Activated CD4-positive, alpha-beta memory T cell treated with anti-CD3 and anti-CD28 coated beads, Interleukin-2, amount 10 ng/mL, durations not matched to agents 7 days and 5 days (primary cell): ENCODE results near the gene TMEM255A. TPM values are rescaled to one million over a fixed set of nuclear protein-coding genes. Genes with fewer than 3 reads are reported as not detected.
A peak's percentile ranks its signal among the peaks of the same experiment; 100 is the strongest.

ENCODE experiments used
- CTCF ChIA-PET: fragments of 350-600 bp; sonication (Branson Sonifier 250); formaldehyde crosslinking; loops from one replicate; lab custom pipeline; 2021; ENCODE audit warnings: antibody characterized with exemption, inconsistent platforms; lab: Charles Lee
- POLR2A ChIA-PET: fragments of 350-600 bp; sonication (Branson Sonifier 250); formaldehyde crosslinking; loops from one replicate; lab custom pipeline; 2021; ENCODE audit warnings: antibody characterized with exemption; lab: Charles Lee
- DNase-seq: peaks from one replicate; pipeline ENCODE4 v3.0.0-alpha.2; 2020
- H3K27ac Mint-ChIP-seq: one replicate; pipeline ENCODE4 v1.8.0; 2021; ENCODE audit warnings: mild to moderate bottlenecking, mixed read lengths
- H3K27me3 Mint-ChIP-seq: one replicate; pipeline ENCODE4 v1.8.0; 2021; ENCODE audit warnings: mixed read lengths
- H3K36me3 Mint-ChIP-seq: one replicate; pipeline ENCODE4 v1.8.0; 2021; ENCODE audit warnings: low read depth, mixed read lengths
- H3K4me1 Mint-ChIP-seq: one replicate; pipeline ENCODE4 v1.8.0; 2021; ENCODE audit warnings: mixed read lengths
- H3K4me3 Mint-ChIP-seq: one replicate; pipeline ENCODE4 v1.8.0; 2021; ENCODE audit warnings: mild to moderate bottlenecking, mixed read lengths
- H3K9me3 Mint-ChIP-seq: one replicate; pipeline ENCODE4 v1.8.0; 2021; ENCODE audit warnings: mixed read lengths
- total RNA-seq, 2 experiments: library from RNA; stranded (reverse); gene quantifications; one replicate each; pipeline ENCODE4 v1.2.3, GENCODE V29; 2021

The TMEM255A gene
- total RNA-seq, 2 experiments from 2014 or later: not detected

DNA sequence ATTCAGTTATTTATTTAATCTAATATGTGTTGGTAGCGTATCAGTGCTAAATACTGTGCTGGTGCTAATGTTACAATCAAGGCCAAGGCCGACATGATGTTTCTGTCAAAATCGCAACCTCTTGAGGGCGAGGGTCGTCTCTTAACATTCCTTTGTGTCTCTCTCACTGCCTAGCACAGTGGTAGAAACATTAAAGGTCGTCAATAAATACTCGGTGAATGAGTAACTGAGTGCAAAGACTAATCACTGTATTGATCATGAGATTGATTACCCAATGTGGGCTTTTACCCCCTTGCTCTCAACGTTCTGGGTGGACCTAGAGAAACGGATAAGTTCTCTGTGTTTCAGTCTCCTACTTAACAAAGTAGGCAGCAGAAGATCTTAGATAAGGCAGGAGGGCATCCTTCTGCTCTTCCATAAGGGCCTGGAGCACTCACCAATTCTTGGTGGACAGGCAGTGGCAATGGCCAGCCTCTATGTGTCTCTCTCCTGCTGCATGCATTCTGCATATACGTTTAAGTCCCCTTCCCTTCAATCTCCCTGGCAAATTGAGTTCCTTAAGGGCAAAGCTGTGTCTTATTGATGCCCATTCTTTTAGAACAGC lies 30.1 kb downstream of the TMEM255A start:
- peaks cover 5% of the 10 kb centered on the region for H3K27me3 Mint-ChIP-seq
- H3K9me3 Mint-ChIP-seq: no peaks in the 10 kb centered on the region
- ChIA-PET POLR2A (no interaction called here), CTCF (no interaction called here)
- H3K4me1 Mint-ChIP-seq: no peaks in the 10 kb centered on the region
- H3K27ac Mint-ChIP-seq: no peak overlapping the region
- DNase-seq: no peak
- no peaks in the 10 kb centered on the region for H3K36me3 Mint-ChIP-seq
- H3K4me3 Mint-ChIP-seq: no peak overlapping the region

DNA sequence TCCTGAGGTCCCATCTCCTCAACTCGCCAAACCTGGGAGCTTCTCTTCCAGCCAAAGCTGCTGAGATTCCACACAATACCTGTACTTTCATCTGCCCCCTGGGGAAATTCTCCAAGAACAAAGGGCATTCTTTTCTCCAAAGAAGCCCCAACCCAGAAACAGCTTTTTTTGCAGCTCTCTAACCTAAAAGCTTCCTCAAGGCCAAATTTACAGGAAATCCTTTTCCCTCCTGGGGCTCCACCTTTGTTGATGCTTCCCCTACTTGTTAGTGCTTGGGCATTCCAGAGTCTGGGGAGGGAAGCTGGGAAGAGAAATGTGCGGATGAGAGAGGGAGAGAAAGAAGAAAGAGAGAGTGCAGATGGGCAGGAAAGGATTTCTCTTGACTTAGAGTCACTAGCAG lies 36.3 kb downstream of the TMEM255A start:
- Mint-ChIP-seq H3K4me1 (no peaks in the 10 kb centered on the region), H3K36me3 (no peaks in the 10 kb centered on the region), H3K27ac (no peak overlapping the region), H3K9me3 (no peaks in the 10 kb centered on the region), H3K27me3 (peaks cover 2% of the 10 kb centered on the region), H3K4me3 (no peak overlapping the region)
- no peak for DNase-seq
- ChIA-PET POLR2A (interaction anchor here (1.1 kb wide), 1 partner anchor 23 kb away, joined by 3 read pairs; no protein-coding TSS in a partner anchor), CTCF (no interaction called here)

DNA sequence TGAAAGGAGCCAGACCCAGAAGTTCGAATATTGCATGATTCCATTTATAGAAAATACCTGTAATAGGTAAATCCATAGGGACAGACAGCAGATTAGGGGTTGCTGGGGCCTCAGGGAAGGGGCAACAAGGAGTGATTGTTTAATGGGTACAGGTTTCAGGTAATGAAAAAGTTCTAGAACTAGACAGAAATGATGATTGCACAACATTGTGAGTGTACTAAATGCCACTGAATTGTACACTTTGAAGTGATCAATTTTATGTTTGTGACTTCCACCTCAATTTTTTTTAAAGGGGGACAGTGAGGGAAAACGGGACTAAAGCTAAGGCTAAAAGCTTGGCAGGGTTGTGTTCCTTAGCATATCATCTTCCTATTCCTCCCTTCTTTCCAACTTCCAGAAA lies 37.1 kb downstream of the TMEM255A start:
- Mint-ChIP-seq H3K27me3 (peaks cover 2% of the 10 kb centered on the region), H3K36me3 (no peaks in the 10 kb centered on the region), H3K4me1 (peaks cover 3% of the 10 kb centered on the region), H3K9me3 (no peaks in the 10 kb centered on the region), H3K27ac (no peak overlapping the region), H3K4me3 (no peak overlapping the region)
- DNase-seq: no peak
- ChIA-PET POLR2A (no interaction called here), CTCF (no interaction called here)

DNA sequence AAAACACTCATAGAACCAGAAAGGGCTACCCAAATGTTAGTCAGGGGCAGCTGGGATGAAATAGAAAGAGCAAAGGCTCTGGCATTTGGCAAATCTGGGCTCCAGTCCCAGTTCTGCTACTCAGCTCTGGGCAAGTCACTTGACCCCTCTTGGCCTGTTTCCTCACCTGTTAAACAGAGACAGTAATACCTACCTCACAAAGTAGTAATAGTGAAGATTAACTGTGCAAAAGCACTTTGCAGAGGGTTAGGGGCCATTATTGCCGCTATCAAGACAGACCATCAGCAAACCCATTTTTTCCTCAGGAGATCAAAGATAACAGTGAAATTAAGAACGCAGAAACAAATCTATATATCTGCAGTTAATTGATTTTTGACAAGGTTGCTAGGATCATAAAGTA lies 40.0 kb downstream of the TMEM255A start:
- DNase-seq: no peak
- no peak overlapping the region for H3K27ac Mint-ChIP-seq
- no peak overlapping the region for H3K4me3 Mint-ChIP-seq
- POLR2A ChIA-PET: no interaction called here
- H3K27me3 Mint-ChIP-seq: peaks cover 2% of the 10 kb centered on the region
- H3K36me3 Mint-ChIP-seq: no peaks in the 10 kb centered on the region
- CTCF ChIA-PET: no interaction called here
- H3K4me1 Mint-ChIP-seq: peaks cover 3% of the 10 kb centered on the region
- H3K9me3 Mint-ChIP-seq: no peaks in the 10 kb centered on the region

DNA sequence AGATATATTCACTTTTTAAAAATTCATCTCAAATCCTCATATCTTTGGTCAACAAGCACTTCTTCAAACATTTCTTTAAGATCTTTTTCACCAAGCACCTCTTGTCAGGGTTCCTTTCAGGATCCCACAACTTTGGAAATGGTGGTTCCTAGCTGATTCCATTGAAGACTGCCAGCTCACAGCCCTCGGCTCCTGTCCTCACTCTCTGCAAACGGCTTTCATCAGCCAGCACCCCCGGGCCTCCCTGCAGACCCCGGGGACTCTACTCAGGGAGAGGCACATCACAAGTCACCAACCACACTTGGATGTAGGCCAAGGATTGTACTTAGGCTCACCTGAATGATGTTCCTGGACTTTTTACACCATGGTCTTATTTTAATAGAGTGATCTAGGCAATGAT lies 40.7 kb downstream of the TMEM255A start:
- no peak overlapping the region for H3K27ac Mint-ChIP-seq
- no peak for DNase-seq
- peaks cover 2% of the 10 kb centered on the region for H3K27me3 Mint-ChIP-seq
- H3K9me3 Mint-ChIP-seq: no peaks in the 10 kb centered on the region
- POLR2A ChIA-PET: no interaction called here
- CTCF ChIA-PET: no interaction called here
- peaks cover 3% of the 10 kb centered on the region for H3K4me1 Mint-ChIP-seq
- H3K36me3 Mint-ChIP-seq: no peaks in the 10 kb centered on the region
- no peak overlapping the region for H3K4me3 Mint-ChIP-seq

DNA sequence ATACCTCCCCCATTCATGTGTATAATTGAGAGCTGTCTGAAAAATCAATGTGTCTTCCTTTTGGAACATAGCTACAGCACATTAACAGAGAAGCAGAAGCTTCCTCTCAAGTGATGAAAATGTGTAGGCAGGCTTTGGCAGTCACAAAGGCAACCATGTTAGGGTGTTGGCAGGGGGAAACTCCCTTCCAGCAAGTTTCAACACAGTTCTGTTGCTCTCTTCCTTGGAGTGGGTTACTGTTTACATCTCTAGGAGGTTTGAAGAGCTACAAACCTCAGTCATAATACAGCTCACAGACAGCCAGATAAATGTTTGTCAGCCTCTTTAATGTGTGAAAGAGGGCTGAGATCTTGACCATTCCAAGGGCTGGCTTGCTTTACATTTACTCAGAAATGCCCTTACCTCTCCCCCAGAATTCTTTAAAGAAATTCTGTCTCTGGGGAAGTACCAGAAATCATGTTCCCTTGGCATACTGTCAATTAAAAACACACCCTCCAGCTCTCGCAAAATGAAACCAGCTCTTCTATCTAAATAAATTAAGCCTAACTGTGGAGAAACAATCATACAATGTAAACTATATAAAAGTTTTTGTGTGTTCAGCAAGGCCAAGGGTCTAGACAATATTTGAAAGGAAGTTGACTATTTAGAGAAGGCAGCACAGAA lies 41.8 kb downstream of the TMEM255A start:
- Mint-ChIP-seq H3K4me1 (peaks cover 3% of the 10 kb centered on the region), H3K4me3 (no peak overlapping the region), H3K9me3 (no peaks in the 10 kb centered on the region), H3K27ac (no peak overlapping the region), H3K27me3 (peaks cover 2% of the 10 kb centered on the region), H3K36me3 (no peaks in the 10 kb centered on the region)
- ChIA-PET POLR2A (interaction anchor here (1.0 kb wide), 2 partner anchors 9 to 18 kb away, joined by 3 read pairs; no protein-coding TSS in a partner anchor), CTCF (no interaction called here)
- no peak for DNase-seq

DNA sequence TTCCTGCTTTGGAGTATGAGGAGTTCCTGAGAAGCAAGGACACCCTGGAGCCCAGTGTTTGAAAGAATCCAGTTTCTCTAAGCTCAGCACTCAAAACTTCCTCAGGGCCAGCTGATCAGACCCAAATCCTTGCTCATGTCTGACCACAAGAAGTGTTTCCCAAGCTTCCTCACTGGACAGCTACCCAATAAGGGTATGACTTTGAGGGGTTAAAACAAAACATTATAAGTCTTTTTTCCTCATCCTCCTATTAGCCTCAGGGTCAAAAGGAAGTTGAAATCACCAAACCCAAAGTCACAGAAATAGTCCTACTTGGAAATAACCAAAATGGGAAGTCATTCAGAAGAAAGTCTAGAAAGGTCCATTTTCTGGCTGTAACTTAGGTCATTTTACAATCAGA lies 46.9 kb downstream of the TMEM255A start:
- Mint-ChIP-seq H3K9me3 (no peaks in the 10 kb centered on the region), H3K27me3 (no peaks in the 10 kb centered on the region), H3K4me1 (peaks cover 2% of the 10 kb centered on the region), H3K27ac (no peak overlapping the region), H3K4me3 (no peak overlapping the region), H3K36me3 (no peaks in the 10 kb centered on the region)
- DNase-seq: no peak
- ChIA-PET CTCF (interaction anchor here (1.2 kb wide), 1 partner anchor 13 kb away, joined by 6 read pairs; the partner anchor contains the start of gene ZBTB33), POLR2A (no interaction called here)

DNA sequence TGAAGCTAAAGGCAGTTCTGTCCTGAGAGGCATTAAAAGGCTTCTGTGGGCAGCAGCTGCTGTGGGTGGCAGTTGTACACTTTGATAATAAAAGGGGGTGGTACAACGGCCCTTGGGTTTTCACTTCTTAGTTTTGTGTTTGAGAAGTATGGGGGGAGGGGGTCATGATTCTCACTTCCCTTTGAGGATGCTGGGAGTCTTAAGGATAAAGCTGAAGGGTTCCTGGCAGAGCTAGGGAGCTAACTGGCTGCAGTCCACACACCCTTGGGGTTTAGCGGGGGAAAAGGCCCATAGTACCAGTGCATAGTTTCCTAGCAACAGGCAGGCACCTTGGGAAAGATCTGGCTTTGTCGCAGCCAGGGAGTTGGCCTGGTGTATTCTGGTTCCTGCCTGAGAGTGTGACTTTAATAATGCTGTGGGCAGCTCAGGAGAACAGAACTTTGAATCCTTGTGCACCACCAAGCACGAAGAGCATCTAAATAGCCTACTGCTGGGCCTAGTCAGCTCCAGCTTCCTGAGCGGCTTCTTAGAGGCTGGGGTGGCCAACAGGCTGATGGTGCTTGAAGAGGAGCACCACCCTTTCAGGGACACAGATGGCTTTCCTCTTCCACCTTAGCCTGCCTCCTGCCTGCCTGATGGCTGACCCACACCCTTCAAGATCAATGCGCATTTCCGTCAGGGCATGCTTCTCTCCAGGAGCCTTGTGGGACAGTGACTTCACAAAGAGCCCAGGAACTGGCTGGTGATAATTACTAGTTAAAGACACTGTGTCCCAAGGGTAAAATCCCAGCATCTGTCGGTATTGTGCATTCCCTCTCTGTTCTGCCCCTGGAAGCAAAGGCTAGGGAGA lies 48.2 kb downstream of the TMEM255A start:
- Mint-ChIP-seq H3K4me3 (no peak overlapping the region), H3K27me3 (no peaks in the 10 kb centered on the region), H3K9me3 (no peaks in the 10 kb centered on the region), H3K36me3 (peaks cover 4% of the 10 kb centered on the region), H3K4me1 (no peaks in the 10 kb centered on the region), H3K27ac (no peak overlapping the region)
- DNase-seq: no peak
- CTCF ChIA-PET: interaction anchor here (1.2 kb wide), 1 partner anchor 12 kb away, joined by 6 read pairs; the partner anchor contains the start of gene ZBTB33
- POLR2A ChIA-PET: no interaction called here

DNA sequence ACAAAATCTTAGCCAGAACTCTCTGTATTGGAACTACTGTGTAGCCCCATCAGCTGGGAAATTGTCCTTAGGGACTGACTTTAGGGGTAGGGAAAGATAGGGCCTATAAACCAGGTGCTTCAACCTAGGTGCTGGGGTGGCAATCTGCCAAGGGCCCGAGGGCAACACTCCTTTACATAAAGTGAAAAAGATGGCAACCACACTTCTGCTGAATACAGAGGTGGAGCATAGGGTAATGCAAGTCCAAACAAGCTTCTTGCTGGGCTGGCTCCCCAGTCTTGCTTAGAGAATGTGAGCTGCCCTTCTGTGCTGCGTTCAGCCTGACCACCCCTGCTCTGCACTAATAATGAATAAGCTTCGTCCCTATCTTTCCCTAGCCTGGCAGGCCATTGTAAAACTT lies 50.9 kb downstream of the TMEM255A start:
- ChIA-PET POLR2A (interaction anchor here (0.8 to 1.3 kb wide), 2 partner anchors 9 kb away, joined by 3 read pairs; no protein-coding TSS in a partner anchor), CTCF (interaction anchor here (1.0 to 1.9 kb wide), 2 partner anchors 9 to 46 kb away, joined by 3 to 6 read pairs; partner anchors contain the start of gene ZBTB33)
- no peaks in the 10 kb centered on the region for H3K27me3 Mint-ChIP-seq
- H3K4me1 Mint-ChIP-seq: peaks cover 10% of the 10 kb centered on the region
- H3K36me3 Mint-ChIP-seq: peaks cover 23% of the 10 kb centered on the region
- H3K4me3 Mint-ChIP-seq: no peak overlapping the region
- no peaks in the 10 kb centered on the region for H3K9me3 Mint-ChIP-seq
- DNase-seq: no peak
- no peak overlapping the region for H3K27ac Mint-ChIP-seq

DNA sequence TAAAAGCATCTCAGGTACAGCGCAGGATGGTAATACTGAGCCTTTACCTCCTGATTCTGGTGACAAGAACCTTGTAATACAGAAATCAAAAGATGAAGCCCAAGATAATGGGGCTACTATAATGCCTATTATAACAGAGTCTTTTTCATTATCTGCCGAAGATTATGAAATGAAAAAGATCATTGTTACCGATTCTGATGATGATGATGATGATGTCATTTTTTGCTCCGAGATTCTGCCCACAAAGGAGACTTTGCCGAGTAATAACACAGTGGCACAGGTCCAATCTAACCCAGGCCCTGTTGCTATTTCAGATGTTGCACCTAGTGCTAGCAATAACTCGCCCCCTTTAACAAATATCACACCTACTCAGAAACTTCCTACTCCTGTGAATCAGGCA lies 57.5 kb downstream of the TMEM255A start:
- no peak for DNase-seq
- Mint-ChIP-seq H3K36me3 (peaks cover 49% of the 10 kb centered on the region), H3K9me3 (no peaks in the 10 kb centered on the region), H3K27me3 (no peaks in the 10 kb centered on the region), H3K27ac (no peak overlapping the region), H3K4me3 (no peak overlapping the region), H3K4me1 (peaks cover 31% of the 10 kb centered on the region)
- ChIA-PET POLR2A (no interaction called here), CTCF (no interaction called here)

DNA sequence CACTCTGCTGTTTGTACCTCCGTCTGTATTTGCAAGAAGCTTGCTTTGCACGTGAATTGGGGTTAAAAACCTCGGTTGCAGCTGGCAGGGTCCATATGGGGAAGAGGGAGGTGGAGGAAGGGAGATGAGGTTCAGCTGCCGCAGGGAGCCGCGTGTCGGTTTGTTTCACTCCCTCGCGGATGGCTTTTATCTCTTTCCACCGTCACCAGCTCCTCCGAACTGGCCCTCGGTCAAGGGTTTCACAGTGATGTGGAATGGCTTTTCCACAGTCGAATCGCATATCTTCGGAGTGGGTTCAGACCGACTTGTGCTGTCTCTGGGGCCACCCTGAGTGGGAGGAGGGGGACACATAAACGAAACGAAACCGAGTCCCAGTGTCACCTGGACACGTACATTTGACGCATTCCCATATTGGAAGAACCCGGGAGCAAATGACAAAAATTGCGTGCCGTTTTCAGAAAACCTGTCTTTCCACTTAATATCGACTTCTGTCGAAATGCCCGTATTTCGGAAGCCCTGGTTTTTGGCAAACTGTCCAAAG lies 59.7 kb downstream of the TMEM255A start:
- CTCF ChIA-PET: interaction anchor here (0.9 to 2.0 kb wide), 10 partner anchors 10 to 235 kb away, joined by 3 to 15 read pairs (median 4); no protein-coding TSS in a partner anchor
- Mint-ChIP-seq H3K27me3 (no peaks in the 10 kb centered on the region), H3K36me3 (peaks cover 35% of the 10 kb centered on the region), H3K4me3 (peak overlapping the region; percentile 93), H3K9me3 (no peaks in the 10 kb centered on the region), H3K4me1 (peaks cover 33% of the 10 kb centered on the region), H3K27ac (peak overlapping the region; percentile 81)
- DNase-seq: peak; percentile 28
- POLR2A ChIA-PET: interaction anchor here (0.6 to 2.4 kb wide), 15 partner anchors 9 to 353 kb away, joined by 3 to 16 read pairs (median 3); partner anchors contain the start of genes CUL4B and TMEM255A

DNA sequence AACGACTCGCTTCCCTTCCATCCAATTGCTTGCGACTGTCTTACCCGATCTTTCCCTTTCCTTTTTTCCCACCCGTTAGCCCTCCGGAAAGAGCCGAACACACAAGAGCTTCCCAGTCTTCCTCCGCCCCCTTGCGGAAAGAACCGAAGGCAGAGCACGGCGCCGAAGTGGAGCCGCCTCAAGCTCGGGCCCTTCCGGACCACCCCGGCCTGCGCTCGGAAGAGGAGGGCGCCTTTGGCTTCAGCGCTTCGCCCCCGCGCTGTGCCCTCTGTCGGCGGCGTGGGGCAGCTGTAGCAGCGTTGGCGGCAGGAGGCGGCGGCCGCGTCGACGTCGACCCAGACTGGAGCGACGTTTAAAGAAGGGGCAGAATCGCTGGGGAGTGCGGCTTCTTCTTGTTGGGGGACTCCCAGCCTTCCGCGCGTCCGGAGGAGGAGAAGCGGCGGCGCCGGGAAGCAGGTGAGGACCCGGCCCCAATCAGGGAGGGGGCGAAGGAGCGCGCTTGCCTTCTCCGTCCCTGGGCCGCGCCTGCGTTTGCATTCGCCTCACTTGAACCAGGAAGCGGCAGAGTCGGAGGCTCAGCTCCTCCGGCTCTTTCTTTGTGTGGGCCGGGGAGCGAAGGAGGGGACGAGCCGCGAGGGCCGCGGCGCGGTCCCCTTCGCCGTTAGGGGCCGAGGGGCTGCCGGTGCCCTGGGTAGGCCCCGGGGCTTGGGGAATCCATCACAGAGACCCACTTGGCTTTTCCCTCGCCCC lies 60.6 kb downstream of the TMEM255A start, which contains the start of gene ZBTB33:
Gene ZBTB33, plus strand, starts transcription at position 291 of the 750 bp plus-strand sequence. CDS start 2,604 bp downstream, outside the sequence.
- Mint-ChIP-seq H3K27me3 (no peaks in the 10 kb centered on the region), H3K4me3 (peak within 1 kb of the TSS; percentile 93), H3K9me3 (no peaks in the 10 kb centered on the region), H3K36me3 (peaks cover 29% of the 10 kb centered on the region), H3K27ac (peak within 1 kb of the TSS; percentile 94), H3K4me1 (peaks cover 29% of the 10 kb centered on the region)
- ChIA-PET CTCF (interaction anchor here (0.8 to 2.0 kb wide), 13 partner anchors 8 to 235 kb away, joined by 3 to 15 read pairs (median 4); no protein-coding TSS in a partner anchor), POLR2A (interaction anchor here (0.6 to 2.4 kb wide), 15 partner anchors 10 to 368 kb away, joined by 3 to 16 read pairs (median 3); partner anchors contain the start of genes CUL4B and TMEM255A)
- peak; percentile 87 for DNase-seq
